Adrenal gland (tissue), 12 donors: ENCODE data around the gene GALNT18. TPM values are rescaled to one million over a fixed set of nuclear protein-coding genes. Genes with fewer than 3 reads are reported as not detected.

ENCODE experiments used
- DNase-seq, 7 donors: peaks; one replicate each; pipeline ENCODE4 v3.0.0-alpha.2; 2019 to 2020
- H3K27ac ChIP-seq, 5 donors: fragments of 200-600 bp; sonication (generic) in 4 of 5; 1 replicate in 3 of 5; 2 replicates in 2 of 5; pipeline versions ENCODE4 v1.5.1 to v1.8.0; 2016 to 2020; ENCODE audit warnings: mild to moderate bottlenecking in 1 of 5
- H3K27me3 ChIP-seq: fragments of 200-600 bp; 2 replicates; pipeline ENCODE4 v1.8.0; 2021
- H3K36me3 ChIP-seq, 2 donors: fragments of 200-600 bp; replicated peaks in 1 of 2; 1 replicate in 1 of 2; 2 replicates in 1 of 2; pipeline versions ENCODE4 v1.5.1 to v1.8.0; 2018 to 2022
- H3K4me1 ChIP-seq, 2 donors: fragments of 200-600 bp; replicated peaks in 1 of 2; 1 replicate in 1 of 2; 2 replicates in 1 of 2; pipeline versions ENCODE4 v1.5.1 to v1.8.0; 2018 to 2021
- H3K4me3 ChIP-seq, 4 donors: fragments of 200-600 bp; sonication (generic) in 3 of 4; one replicate each; pipeline ENCODE4 v1.5.1; 2016 to 2018
- H3K9me3 ChIP-seq, 3 donors: fragments of 200-600 bp; sonication (generic) in 1 of 3; replicated peaks in 1 of 3; 1 replicate in 2 of 3; 2 replicates in 1 of 3; pipeline versions ENCODE4 v1.5.1 to v1.8.0; 2016 to 2021
- CTCF ChIP-seq, 6 experiments: fragments of 450-650 bp in 4 of 6; fragments of 200-600 bp in 2 of 6; sonication (generic) in 1 of 6; IDR thresholded peaks; 1 replicate in 5 of 6; 2 replicates in 1 of 6; pipeline versions ENCODE4 v1.5.1 to v1.8.0; 2016 to 2021; ENCODE audit warnings: antibody characterized with exemption in 6 of 6, mild to moderate bottlenecking in 2 of 6, moderate library complexity in 1 of 6
- POLR2A ChIP-seq, 2 donors: fragments of 450-650 bp; IDR thresholded peaks; one replicate each; pipeline ENCODE4 v1.6.1; 2017; ENCODE audit warnings: antibody characterized with exemption in 2 of 2, mild to moderate bottlenecking in 2 of 2, moderate library complexity in 1 of 2
- WGBS, 4 donors: extraction: QIAGEN DNeasy Blood & Tissue Kit in 2 of 4; methylation state at CpG; one replicate each; pipeline versions ENCODE4 v1.1.5 to v1.1.7; 2013 to 2017; 5-methylcytosine and 5-hydroxymethylcytosine counted together
- intact Hi-C, 2 donors: fragments of 100-400 bp; cut with DNase I; formaldehyde crosslinking; loops; one replicate each; pipeline versions ENCODE4 v1.14.1 to v1.15.0; 2022 to 2023
- polyA plus RNA-seq, 3 donors: library from polyadenylated mRNA; stranded (reverse); fragments of 200-250 nt in 2 of 3; fragments of 350-450 nt in 1 of 3; fragmentation: Illumina TruSeq in 1 of 3; extraction: RNeasy Lipid Tissue Mini Kit (QIAGEN cat#74804) in 1 of 3; gene quantifications; one replicate each; pipeline ENCODE4 v1.2.3, GENCODE V29; 2013 to 2014
- total RNA-seq, 9 donors: library from RNA; depleted of rRNA in 4 of 9; stranded (reverse); fragments of >200 nt in 4 of 9; fragments of 120-200 nt in 1 of 9; fragmentation: NEBNext Ultra II Directional in 1 of 9; extraction: Animal tissue kit (Norgen Biotek cat#: 25700) in 1 of 9; gene quantifications; one replicate each; pipeline versions ENCODE4 v1.1.0 to v1.2.4, GENCODE V29; 2013 to 2023
- donor health status: healthy with polysubstance abuse.
- donor health status: Bipolar disorder and iron deficiency.
- donor health status: DM: yes; HTN: yes; CAD: no.
- donor health status: DM: no; HTN: no; CAD: no.
- donor health status: DM: no; HTN: no; CAD: no.
- donor health status: DM: yes; HTN: yes; CAD: no.

The GALNT18 gene
- total and polyA plus RNA-seq, 12 donors = 1.4 to 15.1 (median 6.4) TPM

DNA sequence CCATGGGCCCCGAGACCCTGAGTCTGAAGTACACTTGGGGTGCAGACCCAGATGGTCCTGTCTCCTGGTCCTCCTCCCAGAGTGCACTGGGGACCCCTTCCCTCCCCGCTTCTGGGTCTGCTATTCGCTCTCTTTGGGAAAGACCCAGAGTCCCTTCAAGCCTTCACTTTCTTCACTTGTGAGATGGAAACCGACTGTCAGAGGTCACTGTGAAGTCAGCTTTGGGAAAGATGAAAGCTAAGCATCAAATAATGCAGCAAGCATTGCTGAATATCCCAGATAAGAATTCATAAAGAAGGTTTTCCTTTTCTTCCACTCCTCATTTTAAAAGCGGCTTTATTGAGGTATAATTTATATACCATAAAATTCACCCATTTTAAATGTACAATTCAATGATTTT is 163.8 kb downstream of the GALNT18 start:
- DNase-seq = no peak
- Histone ChIP-seq H3K27me3 (no peaks in the 10 kb centered on the region), H3K9me3 (no peaks in the 10 kb centered on the region), H3K36me3 (no peaks in the 10 kb centered on the region), H3K4me1 (no peaks in the 10 kb centered on the region), H3K27ac (no peak overlapping the region), H3K4me3 (no peak overlapping the region)
- intact Hi-C loops = no loop called here
- 83 to 93% (median 89%) methylated on average over 4 to 5 of the region's 5 CpGs for WGBS, 4 donors
- TF ChIP-seq POLR2A (IDR thresholded peaks at IDR 0.05) = no peak
- no peak for TF ChIP-seq CTCF (IDR thresholded peaks at IDR 0.05)

- intact Hi-C loops = no loop called here
- Histone ChIP-seq H3K9me3 (no peaks in the 10 kb centered on the region), H3K27ac (no peak overlapping the region), H3K4me3 (no peak overlapping the region), H3K4me1 (no peaks in the 10 kb centered on the region), H3K36me3 (no peaks in the 10 kb centered on the region), H3K27me3 (no peaks in the 10 kb centered on the region)
- DNase-seq = no peak
- TF ChIP-seq CTCF (IDR thresholded peaks at IDR 0.05) = no peak
- TF ChIP-seq POLR2A (IDR thresholded peaks at IDR 0.05) = no peak
- 79 to 91% (median 87%) methylated on average over 3 of the region's 3 CpGs for WGBS, 4 donors
Observed at GRCh38 chr11:11456866-11457265, 164.9 kb downstream of the GALNT18 start.

- H3K4me1 ChIP-seq = no peaks in the 10 kb centered on the region
- no peak overlapping the region for H3K27ac ChIP-seq
- H3K9me3 ChIP-seq = no peaks in the 10 kb centered on the region
- no peak overlapping the region for H3K4me3 ChIP-seq
- no peak for DNase-seq
- H3K27me3 ChIP-seq = no peaks in the 10 kb centered on the region
- no peaks in the 10 kb centered on the region for H3K36me3 ChIP-seq
- whole genome bisulfite sequencing, 4 donors = 79 to 91% (median 84%) methylated on average over 3 of the region's 3 CpGs
- no peak for TF ChIP-seq POLR2A (IDR thresholded peaks at IDR 0.05)
- no peak for TF ChIP-seq CTCF (IDR thresholded peaks at IDR 0.05)
- intact Hi-C loops = no loop called here
Observed at GRCh38 chr11:11454671-11455223, 167.1 kb downstream of the GALNT18 start.

- Histone ChIP-seq H3K27ac (no peak overlapping the region), H3K27me3 (no peaks in the 10 kb centered on the region), H3K36me3 (no peaks in the 10 kb centered on the region), H3K4me3 (no peak overlapping the region), H3K9me3 (no peaks in the 10 kb centered on the region), H3K4me1 (no peaks in the 10 kb centered on the region)
- intact Hi-C loops = no loop called here
- DNase-seq = no peak
- no peak for TF ChIP-seq POLR2A (IDR thresholded peaks at IDR 0.05)
- 60 to 79% (median 72%) methylated on average over 4 of the region's 4 CpGs for WGBS, 4 donors
Observed at GRCh38 chr11:11451501-11452005, 170.3 kb downstream of the GALNT18 start.

DNA sequence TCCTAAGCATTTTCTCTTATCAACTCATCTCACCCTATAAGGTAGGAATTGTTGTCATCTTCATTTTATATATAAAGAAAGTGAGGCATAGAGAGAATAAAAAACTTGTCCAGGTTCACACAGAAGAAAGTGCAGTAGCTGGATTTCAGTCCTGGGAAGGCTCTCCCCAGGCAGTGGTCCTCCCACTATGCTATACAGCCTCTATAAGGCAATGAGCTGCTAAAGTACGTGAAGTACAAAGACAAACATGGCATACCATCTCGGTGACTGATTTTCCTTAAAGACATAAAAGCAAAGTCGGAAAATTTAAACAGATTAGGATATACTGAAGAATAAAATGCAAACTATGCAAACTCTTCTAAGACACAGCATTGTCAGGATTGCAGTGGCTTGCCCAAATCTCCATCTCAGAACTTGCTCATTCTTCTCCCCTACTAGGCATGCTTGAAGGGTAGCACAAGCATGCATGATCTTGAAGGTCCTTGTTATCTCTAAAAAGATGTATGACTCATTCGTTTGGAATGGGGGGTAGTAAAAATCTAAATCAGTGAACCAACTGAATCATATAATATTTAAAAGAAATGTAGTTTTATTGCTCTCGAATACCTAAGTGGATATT is 171.0 kb downstream of the GALNT18 start:
- H3K27me3 ChIP-seq = no peaks in the 10 kb centered on the region
- H3K36me3 ChIP-seq = no peaks in the 10 kb centered on the region
- H3K27ac ChIP-seq = no peak overlapping the region
- no peak overlapping the region for H3K4me3 ChIP-seq
- no peaks in the 10 kb centered on the region for H3K4me1 ChIP-seq
- no peaks in the 10 kb centered on the region for H3K9me3 ChIP-seq
- WGBS, 4 donors = 73 to 77% (median 74%) methylated on average over 5 of the region's 5 CpGs
- no peak for DNase-seq
- TF ChIP-seq CTCF (IDR thresholded peaks at IDR 0.05) (no peak), POLR2A (IDR thresholded peaks at IDR 0.05) (no peak)
- intact Hi-C loops = no loop called here
